HG02973 (cell line): ENCODE data around the gene CACNA1B.
"Not testable (repeated sequence)": the region's sequence is repeated elsewhere in the genome, so short reads cannot be mapped to it uniquely, and the experiment has no call there.

Source experiments
- ATAC-seq: cut with Tn5 transposase; IDR thresholded peaks from one replicate; pipeline ENCODE4 v1.9.1; 2021; ENCODE audit warnings: moderate library complexity; ENCODE audit not compliant: unreplicated experiment

Gene CACNA1B

DNA sequence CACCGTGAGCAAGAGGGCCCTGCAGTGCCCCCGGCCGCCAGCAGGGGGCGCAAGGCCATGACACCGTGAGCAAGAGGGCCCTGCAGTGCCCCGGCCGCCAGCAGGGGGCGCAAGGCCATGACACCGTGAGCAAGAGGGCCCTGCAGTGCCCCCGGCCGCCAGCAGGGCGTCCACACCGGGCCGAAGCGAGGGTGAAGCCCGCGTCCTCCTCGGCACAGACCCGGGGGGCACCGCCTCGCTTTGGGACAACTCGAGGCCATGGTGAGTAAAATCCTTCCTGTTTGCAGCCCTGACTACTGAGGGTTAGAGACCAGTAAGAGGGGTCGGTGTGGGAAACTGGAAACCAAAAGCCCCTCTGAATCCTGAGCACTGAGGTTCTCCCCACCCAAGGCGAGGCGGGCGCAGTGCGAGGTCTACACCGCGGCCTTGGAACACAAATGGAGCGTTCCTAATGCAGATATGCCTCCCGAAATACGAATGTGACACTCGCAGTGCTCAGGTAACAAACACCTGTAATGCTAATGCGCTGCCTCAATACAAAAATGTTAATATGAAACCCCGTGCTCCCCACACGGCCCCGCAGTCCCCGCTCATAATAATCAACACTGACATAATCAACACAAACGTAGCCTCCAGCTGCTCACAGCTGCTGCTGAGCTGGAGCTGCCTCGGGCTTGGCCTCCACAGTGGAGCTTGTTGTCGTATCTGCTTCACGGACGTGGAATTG is 249.4 kb downstream of the CACNA1B start:
- ATAC-seq = not testable (repeated sequence)

DNA sequence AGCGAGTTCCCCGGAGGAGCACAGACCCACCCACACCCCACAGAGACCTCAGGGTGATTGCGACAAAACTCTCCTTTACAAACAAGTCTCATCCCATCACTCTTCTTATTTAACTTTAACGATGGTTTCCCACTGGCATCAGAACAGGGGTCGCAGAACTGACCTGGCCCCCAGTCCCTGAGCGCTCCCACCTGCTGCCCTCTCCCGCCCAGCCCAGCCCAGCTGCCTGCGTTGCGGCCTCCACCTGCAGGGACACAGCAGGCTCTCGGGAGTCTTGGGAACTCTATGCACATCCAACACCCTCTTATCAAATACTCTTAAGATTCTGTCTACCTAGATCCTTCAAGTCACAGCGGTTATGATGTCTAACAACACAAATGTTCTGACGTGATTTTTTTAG is 250.4 kb downstream of the CACNA1B start:
- not testable (repeated sequence) for ATAC-seq

DNA sequence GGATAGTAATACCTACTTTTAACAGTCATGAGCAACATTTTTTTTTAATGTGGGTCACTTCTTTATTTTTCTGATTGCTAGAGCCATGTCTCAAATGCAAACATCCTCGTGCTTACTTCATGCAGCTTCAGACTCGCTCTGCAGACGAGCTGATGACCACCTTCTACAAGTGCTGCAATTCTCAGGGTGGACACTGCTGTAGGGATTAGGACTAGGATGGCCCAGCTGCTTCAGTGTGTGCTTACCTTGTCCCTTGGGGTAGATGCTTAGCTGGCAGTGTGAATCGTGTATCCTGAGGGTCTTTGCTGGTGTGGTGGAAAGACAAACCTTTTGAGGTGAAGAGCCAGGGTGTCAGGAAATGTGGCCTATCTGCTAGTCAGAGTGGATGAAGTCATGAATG is 251.7 kb downstream of the CACNA1B start:
- not testable (repeated sequence) for ATAC-seq

DNA sequence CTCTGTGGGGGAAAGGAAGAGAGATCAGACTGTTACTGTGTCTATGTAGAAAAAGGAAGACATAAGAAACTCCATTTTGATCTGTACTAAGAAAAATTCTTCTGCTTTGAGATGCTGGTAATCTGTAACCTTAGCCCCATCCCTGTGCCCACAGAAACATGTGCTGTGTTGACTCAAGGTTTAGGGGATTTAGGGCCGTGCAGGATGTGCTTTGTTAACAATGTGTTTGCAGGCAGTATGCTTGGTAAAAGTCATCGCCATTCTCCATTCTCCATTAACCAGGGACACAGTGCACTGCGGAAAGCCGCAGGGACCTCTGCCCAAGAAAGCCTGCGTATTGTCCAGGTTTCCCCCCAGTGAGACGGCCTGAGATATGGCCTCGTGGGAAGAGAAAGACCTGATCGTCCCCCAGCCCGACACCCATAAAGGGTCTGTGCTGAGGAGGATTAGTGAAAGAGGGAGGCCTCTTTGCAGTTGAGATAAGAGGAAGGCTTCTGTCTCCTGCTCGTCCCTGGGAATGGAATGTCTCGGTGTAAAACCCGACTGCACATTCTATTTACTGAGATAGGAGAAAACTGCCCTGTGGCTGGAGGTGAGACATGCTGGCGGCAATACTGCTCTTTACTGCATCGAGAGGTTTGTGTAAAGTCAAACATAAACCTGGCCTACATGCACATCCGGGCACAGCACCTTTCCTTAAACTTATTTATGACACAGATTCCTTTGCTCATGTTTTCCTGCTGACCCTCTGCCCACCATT is 255.5 kb downstream of the CACNA1B start:
- not testable (repeated sequence) for ATAC-seq

DNA sequence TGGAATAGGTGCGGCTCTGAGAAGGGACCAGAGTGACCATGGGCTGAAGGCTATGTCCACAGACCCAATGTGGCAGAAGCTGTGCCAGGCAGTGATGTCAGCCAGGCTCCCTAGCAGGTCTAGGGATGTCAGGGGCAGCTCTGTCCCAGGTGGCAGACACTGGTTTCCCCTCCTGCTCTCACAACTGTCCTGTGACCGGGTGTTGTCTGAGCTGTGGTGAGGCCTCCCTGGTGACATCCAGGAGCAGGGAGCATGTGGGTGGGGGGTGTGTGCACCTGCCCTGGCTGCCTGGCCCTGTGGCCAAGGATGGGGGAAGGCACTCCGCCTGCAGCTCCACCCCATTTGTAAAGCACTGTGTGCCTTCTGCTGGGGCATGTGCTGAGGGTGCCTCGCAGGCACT is 257.0 kb downstream of the CACNA1B start:
- not testable (repeated sequence) for ATAC-seq

DNA sequence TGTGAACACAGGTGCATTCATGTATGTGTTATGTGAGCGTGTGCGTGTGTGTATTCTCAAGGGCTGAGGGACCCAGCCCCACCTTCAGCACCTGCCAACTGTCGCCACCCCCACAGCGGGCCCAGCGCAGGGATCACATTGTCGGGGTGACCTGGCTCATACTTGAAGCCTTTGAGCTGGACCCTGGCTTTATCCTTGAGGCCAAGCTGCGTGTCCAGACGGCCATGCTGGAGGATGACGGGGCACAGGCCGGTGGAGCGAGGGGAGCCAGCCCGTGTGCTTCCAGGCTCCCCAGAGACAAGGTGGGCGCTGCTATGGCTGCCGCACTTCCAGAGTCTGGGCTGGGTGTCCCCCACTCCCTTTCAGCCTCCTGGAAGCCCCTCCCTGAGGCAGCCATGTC is 261.5 kb downstream of the CACNA1B start:
- ATAC-seq = not testable (repeated sequence)

DNA sequence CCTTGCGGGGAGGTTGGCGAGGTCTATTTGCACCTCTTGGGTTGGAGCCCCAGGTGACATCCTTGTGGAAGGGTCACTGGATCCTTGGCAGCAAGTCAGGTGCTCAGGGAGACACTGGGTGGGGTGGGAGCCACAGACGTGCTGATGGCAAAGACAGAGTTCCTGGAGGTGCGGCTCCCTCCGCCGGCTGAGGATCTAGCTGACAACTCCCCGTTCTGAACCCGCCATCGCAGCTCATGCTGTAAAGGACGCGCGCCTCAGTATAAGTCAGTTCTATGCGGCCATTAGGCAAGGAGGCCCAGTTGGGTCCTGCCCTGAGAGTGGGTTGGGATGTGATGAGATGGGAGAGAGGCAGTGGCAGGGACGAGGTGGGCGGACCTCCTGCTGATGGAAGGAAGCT is 263.4 kb downstream of the CACNA1B start:
- not testable (repeated sequence) for ATAC-seq

DNA sequence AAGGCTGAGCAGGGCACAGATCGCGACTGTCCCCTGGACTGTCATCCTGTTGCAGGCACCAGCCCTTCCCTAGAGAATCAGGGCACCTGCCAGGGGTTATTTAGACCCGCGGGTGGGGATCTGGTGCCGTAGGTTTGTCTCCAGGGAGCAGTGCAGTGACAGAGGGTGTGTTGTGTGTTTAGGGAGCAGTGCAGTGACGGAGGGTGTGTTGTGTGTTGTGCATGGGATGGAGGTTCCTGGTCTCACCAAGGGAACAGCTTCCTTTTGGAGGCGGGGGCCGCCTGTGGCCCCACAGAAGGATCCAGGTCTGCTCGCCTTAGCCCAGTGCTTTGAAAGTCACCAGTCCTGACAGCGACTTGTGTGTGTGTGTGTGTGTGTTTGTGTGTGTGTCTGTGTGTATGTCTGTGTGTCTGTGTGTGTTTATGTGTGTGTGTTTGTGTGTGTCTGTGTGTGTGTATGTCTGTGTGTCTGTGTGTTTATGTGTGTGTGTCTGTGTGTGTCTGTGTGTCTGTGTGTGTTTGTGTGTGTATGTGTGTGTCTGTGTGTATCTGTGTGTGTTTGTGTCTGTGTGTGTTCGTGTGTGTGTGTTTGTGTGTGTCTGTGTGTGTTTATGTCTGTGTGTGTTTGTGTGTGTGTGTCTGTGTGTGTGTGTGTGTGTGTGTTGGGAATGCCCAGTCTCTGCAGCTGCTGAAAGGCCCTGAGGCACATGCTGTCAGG is 265.1 kb downstream of the CACNA1B start:
- ATAC-seq = not testable (repeated sequence)

DNA sequence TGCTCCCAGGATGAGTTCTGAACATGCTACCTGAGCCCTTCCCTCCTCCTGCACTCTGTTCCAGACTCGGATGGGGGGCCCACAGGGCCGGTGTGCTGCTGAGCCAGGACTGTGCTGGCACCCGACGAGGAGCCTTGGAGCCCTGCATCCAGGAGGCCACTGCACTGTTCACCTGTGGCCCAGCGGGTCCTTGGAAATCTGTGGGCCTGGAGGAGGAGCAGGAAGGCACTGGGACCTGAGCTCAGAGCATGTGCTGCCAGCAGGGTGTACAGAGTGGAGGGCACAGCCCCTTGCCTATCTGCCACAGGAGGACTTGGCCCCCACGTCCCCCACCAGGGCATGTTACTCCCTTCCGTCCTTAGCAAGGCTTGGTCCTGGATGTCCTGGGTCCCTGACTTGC is 265.9 kb downstream of the CACNA1B start:
- not testable (repeated sequence) for ATAC-seq

DNA sequence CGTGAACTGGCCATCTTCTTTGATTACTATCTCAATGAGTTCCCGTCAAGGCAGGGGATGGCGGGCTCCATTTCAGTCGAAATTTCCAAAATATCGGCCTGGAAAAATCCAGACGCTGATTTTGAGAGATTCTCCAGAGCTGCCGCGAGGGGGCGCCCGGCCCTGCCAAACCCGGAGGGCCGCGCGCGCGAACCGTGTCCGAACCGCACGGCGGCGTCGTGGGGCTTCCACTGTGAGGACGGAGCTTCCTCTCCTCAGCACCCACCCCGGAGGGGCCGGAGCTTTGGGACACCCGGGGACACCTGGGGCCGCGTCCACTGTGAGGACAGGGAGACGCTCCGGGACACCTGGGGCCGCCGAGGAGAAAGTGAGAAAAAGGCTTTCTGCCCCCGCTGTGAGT is 270.0 kb downstream of the CACNA1B start:
- not testable (repeated sequence) for ATAC-seq

DNA sequence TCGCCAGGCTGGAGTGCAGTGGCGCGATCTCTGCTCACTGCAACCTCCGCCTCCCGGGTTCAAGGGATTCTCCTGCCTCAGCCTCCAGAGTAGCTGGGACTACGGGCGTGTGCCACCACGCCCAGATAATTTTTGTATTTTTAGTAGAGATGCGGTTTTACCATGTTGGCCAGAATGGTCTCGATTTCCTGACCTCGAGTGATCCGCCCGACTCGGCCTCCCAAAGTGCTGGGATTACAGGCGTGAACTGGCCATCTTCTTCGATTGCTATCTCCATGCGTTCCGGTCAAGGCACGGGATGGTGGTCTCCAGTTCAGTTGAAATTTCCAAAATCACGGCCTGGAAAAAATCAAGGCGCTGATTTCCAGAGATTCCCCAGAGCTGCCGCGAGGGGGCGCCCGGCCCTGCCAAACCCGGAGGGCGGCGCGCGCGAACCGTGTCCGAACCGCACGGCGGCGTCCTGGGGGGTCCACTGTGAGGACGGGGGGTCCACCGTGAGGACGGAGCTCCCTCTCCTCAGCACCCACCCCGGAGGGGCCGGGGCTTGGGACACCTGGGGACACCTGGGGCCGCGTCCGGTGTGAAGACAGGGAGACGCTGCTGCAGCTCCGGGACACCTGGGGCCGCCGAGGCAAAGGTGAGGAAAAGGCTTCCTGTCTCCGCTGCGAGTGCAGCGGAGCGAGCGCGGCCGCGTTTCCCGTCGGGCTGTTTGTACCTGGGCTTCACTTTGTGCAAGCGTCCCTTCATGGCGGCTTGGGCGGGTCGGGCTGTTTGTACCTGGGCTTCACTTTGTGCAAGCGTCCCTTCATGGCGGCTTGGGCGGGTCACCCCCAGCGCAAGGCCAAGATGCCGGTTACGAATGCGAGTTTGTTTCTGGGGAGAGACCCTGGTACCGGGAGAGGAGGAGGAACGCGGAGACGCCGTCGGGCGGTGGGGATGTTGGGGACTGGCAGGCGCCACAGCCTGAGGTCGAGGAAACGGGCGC is 272.4 kb downstream of the CACNA1B start:
- ATAC-seq = not testable (repeated sequence)

DNA sequence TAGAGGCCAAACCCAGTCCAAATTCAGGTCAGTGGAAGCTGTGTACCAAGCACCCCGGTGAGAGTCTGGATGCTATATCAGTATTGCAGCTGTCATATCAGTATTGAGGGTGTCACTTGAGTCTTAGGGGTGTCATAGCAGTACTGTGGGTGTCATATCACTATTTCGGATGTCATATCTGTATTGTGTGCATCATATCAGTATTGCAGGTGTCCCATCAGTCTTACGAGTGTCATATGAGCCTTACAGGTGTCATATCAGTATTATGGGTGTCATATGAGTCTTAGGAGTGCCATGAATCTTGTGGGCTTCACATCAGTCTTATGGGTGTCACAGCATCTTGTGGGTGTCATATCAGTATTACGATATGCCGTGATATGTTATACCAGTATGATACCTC is 278.2 kb downstream of the CACNA1B start:
- ATAC-seq = not testable (repeated sequence)

DNA sequence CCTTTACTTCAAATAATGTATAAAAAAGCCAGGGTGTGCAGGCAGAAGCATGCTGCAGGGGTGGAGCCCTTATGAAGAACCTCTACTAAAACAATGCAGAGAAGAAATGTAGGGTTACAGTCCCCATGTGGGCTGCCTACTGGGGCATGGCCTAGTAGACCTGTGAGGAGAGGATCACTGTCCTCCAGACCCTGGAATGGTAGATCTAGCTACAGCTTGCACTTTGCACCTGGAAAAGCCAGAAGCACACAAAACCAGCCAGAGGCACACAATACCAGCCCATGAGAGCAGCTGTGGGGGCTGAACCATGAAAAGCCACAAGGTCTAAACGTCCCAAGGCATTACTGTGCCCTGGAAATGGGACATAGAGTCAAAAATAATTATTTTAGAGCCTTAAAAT is 289.2 kb downstream of the CACNA1B start:
- ATAC-seq = not testable (repeated sequence)
